ENCODE measurements around the gene ACBD4.

DNA sequence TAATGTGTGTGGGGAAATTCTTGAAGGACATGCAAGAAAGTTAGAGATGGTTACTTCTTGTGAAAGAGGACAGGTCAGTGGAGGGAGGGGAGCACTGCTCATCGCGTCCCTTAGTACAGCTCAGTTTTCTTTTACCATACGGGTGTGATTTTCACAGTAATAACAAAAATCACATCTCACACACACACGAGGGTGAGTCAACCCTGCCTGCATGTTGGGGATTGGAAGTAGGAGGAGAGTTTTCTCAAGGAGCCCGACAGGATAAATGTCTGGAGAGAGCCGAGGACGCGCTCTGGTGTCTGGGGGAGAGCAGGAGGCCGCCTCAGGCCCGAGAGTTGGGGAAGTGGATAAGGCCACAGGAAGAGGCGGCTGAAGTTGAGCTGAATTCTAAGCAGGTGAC lies 19.6 kb upstream of the ACBD4 start:
- TF ChIP-seq, protein P1, sequence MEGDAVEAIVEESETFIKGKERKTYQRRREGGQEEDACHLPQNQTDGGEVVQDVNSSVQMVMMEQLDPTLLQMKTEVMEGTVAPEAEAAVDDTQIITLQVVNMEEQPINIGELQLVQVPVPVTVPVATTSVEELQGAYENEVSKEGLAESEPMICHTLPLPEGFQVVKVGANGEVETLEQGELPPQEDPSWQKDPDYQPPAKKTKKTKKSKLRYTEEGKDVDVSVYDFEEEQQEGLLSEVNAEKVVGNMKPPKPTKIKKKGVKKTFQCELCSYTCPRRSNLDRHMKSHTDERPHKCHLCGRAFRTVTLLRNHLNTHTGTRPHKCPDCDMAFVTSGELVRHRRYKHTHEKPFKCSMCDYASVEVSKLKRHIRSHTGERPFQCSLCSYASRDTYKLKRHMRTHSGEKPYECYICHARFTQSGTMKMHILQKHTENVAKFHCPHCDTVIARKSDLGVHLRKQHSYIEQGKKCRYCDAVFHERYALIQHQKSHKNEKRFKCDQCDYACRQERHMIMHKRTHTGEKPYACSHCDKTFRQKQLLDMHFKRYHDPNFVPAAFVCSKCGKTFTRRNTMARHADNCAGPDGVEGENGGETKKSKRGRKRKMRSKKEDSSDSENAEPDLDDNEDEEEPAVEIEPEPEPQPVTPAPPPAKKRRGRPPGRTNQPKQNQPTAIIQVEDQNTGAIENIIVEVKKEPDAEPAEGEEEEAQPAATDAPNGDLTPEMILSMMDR (IDR thresholded peaks at IDR 0.05 in 4 of 5, conservative IDR thresholded peaks at IDR 0.05 in 1 of 5): no peak
- no peak for TF ChIP-seq POLR2A (IDR thresholded peaks at IDR 0.05)

Measured in gastrocnemius medialis (tissue), 4 donors.